OCI-LY7 (cell line): Measurements from ENCODE around the gene HSD17B1.
A peak's percentile ranks its signal among the peaks of the same experiment; 100 is the strongest.

ENCODE experiments used
- CTCF ChIP-seq: fragments of 200-600 bp; sonication (generic); conservative IDR thresholded peaks from 2 replicates; pipeline ENCODE4 v1.5.1; 2014; ENCODE audit warnings: mild to moderate bottlenecking, antibody characterized with exemption, low read length, moderate library complexity, mixed read lengths
- EZH2phosphoT487 ChIP-seq: fragments of 200-600 bp; sonication (generic); IDR thresholded peaks from 2 replicates; pipeline ENCODE4 v1.6.1; 2018; ENCODE audit warnings: low read depth, borderline replicate concordance, mild to moderate bottlenecking, mixed run types, antibody characterized with exemption, low read length, moderate library complexity, mixed read lengths

GRCh38 chr17:42520540-42520951 lies 32.2 kb upstream of the HSD17B1 start:
- TF ChIP-seq CTCF (peak; percentile 78), EZH2phosphoT487 (no peak)
